AG04450 (cell line): ENCODE data around the gene TFDP2. TPM values are rescaled to one million over a fixed set of nuclear protein-coding genes. Genes with fewer than 3 reads are reported as not detected.

ENCODE experiments used
- CTCF ChIA-PET: fragments of 300-600, 350-600 bp; formaldehyde crosslinking; extraction: SDS; loops from one replicate; lab custom pipeline; 2022; ENCODE audit warnings: antibody characterized with exemption, inconsistent platforms; lab: Charles Lee
- POLR2A ChIA-PET: fragments of 350-600 bp; formaldehyde crosslinking; extraction: SDS; loops from one replicate; lab custom pipeline; 2021; ENCODE audit warnings: antibody characterized with exemption, inconsistent platforms; lab: Yijun Ruan, JAX
- DNase-seq: peaks from one replicate; pipeline ENCODE4 v3.0.0-alpha.2; 2011; ENCODE audit warnings: low read depth, low spot score
- H3K27ac ChIP-seq: one replicate; pipeline ENCODE4 v1.5.1; 2012; ENCODE audit warnings: low read depth, low read length, control low read depth
- H3K27me3 ChIP-seq: one replicate; pipeline ENCODE4 v1.6.0; 2012; ENCODE audit warnings: low read length; ENCODE audit not compliant: control insufficient read depth, insufficient read depth
- H3K4me3 ChIP-seq: 2 replicates; pipeline ENCODE4 v1.5.1; 2011; ENCODE audit warnings: mild to moderate bottlenecking, low read depth, low read length, control low read depth
- H3K9me3 ChIP-seq: 2 replicates; pipeline ENCODE4 v1.5.1; 2012; ENCODE audit warnings: low read length; ENCODE audit not compliant: control insufficient read depth, insufficient read depth
- polyA plus RNA-seq: library from polyadenylated mRNA; depleted of rRNA; stranded (reverse); fragments of >200 nt; gene quantifications from 2 replicates; pipeline ENCODE4 v1.2.3, GENCODE V29; 2011
- TF ChIP-seq, protein P1 (sequence below): IDR thresholded peaks from 2 replicates; pipeline ENCODE4 v1.5.1; 2011; ENCODE audit warnings: low read depth, low read length, control low read depth, inconsistent platforms

TFDP2 gene
- polyA plus RNA-seq, 1 experiment, result 63.4 TPM

DNA sequence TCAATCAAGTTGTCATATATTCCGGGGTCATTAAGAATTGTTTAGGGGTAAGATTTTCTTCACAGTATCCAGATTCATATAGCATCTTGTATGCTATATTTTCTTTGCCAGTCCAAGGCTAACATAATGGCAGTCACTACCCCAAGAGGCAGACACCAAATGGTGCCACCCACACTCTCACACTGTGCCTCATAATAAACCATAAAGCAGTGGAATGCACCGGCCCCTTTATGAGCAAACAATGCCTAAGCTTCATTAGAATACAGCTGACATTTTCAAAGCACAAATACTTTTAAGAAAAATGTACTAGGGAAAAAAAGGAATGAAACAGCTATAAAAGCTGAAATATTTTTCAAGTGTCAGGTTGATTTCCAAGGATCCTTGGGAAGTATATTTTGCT is 121.6 kb downstream of the TFDP2 start:
- DNase-seq, result no peak
- TF ChIP-seq, protein P1, sequence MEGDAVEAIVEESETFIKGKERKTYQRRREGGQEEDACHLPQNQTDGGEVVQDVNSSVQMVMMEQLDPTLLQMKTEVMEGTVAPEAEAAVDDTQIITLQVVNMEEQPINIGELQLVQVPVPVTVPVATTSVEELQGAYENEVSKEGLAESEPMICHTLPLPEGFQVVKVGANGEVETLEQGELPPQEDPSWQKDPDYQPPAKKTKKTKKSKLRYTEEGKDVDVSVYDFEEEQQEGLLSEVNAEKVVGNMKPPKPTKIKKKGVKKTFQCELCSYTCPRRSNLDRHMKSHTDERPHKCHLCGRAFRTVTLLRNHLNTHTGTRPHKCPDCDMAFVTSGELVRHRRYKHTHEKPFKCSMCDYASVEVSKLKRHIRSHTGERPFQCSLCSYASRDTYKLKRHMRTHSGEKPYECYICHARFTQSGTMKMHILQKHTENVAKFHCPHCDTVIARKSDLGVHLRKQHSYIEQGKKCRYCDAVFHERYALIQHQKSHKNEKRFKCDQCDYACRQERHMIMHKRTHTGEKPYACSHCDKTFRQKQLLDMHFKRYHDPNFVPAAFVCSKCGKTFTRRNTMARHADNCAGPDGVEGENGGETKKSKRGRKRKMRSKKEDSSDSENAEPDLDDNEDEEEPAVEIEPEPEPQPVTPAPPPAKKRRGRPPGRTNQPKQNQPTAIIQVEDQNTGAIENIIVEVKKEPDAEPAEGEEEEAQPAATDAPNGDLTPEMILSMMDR, result no peak
- Histone ChIP-seq H3K27ac (no peak overlapping the region), H3K4me3 (peak overlapping the region; percentile 62), H3K27me3 (no peaks in the 10 kb centered on the region), H3K9me3 (no peaks in the 10 kb centered on the region)
- CTCF ChIA-PET, result interaction anchor here (0.6 to 1.2 kb wide), 3 partner anchors 9 to 253 kb away, joined by 3 to 15 read pairs (median 3); no protein-coding TSS in a partner anchor
- POLR2A ChIA-PET, result no interaction called here

DNA sequence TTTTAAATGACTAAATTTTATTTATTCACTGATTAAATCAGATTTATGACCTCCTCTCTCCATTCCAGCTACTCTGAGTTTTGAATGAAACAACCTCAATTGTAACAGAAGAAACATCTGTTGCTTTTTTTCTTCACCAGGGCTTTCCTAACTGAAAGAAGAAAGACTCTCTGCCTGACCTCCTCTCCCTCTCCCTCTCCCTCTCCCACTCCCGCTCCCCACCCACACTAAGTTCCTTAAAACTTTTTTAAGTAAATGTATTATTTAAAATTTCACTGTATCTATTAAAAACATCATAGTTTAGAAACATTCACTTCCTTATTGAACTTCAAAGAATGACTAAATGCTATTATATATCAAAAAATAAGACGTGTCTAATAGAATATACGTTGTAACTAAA is 122.0 kb downstream of the TFDP2 start:
- no peak for DNase-seq
- Histone ChIP-seq H3K27ac (no peak overlapping the region), H3K9me3 (no peaks in the 10 kb centered on the region), H3K27me3 (no peaks in the 10 kb centered on the region), H3K4me3 (peak overlapping the region; percentile 62)
- POLR2A ChIA-PET, result no interaction called here
- TF ChIP-seq, protein P1, result no peak
- CTCF ChIA-PET, result no interaction called here

DNA sequence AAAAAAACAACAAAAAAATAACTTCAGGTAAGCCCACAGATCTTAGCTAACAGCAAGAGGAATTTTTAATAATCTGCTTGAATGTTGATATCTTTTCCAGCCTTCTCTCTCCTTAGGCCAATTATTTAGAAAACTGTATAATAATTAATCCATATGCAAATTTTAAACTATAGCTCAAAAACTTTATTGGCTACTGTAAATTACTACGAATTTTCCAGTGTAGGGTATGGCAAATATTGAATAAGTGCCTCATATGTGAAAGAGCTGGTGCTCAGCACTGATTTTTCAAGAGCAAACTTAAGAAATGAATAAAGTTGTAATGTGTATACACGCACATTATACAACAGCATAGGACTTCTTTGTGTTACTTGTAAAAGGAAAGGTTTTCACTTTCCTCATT is 123.0 kb downstream of the TFDP2 start:
- ChIA-PET CTCF (no interaction called here), POLR2A (no interaction called here)
- no peak for DNase-seq
- Histone ChIP-seq H3K27ac (no peak overlapping the region), H3K9me3 (no peaks in the 10 kb centered on the region), H3K4me3 (no peak overlapping the region), H3K27me3 (no peaks in the 10 kb centered on the region)
- TF ChIP-seq, protein P1, result no peak

DNA sequence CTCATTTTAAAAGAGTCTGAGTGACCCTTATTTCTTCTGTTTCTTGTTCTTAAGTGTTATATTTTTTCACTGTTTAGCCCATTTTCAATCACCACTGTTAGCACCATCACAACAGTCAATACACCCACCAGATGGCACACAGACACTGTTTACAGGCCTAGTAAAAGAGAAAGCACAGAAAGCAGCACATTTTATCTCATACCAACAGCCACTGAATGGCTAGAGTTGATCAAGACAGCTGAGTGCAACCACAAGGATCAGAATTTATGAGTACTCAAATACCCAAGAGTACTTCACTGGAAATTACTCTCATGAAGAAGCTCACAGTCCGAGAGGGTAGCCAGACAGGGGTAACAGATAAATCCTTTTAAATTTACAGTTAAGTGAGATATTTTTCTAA is 127.0 kb downstream of the TFDP2 start:
- H3K27me3 ChIP-seq, result no peaks in the 10 kb centered on the region
- H3K27ac ChIP-seq, result no peak overlapping the region
- no peak for DNase-seq
- H3K9me3 ChIP-seq, result no peaks in the 10 kb centered on the region
- CTCF ChIA-PET, result interaction anchor here (2.0 kb wide), 1 partner anchor 258 kb away, joined by 10 read pairs; no protein-coding TSS in a partner anchor
- H3K4me3 ChIP-seq, result no peak overlapping the region
- POLR2A ChIA-PET, result no interaction called here
- TF ChIP-seq, protein P1, result no peak

DNA sequence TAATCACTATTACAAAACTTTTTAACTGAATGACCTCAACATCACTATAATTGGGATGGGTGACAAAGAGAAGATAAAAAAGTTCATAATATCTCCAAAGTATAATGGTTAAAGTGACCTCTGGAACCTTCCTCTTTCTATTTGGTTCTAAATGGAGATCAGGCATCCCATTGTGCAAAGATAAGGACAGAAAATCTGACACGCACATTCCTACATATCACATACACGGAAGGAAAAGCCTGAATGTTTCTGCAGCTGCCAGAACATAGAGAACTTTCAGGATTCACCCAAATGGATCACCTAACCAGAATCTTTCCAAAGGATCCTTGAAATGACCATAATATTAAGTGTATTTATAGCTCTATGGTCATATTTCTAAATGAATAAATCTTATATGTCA is 128.2 kb downstream of the TFDP2 start:
- ChIA-PET CTCF (interaction anchor here (1.4 kb wide), 1 partner anchor 105 kb away, joined by 4 read pairs; no protein-coding TSS in a partner anchor), POLR2A (no interaction called here)

More for the DNA sequence above, 128.2 kb downstream of the TFDP2 start:
- Histone ChIP-seq H3K27me3 (no peaks in the 10 kb centered on the region), H3K9me3 (no peaks in the 10 kb centered on the region), H3K27ac (no peak overlapping the region), H3K4me3 (no peak overlapping the region)
- no peak for DNase-seq
- TF ChIP-seq, protein P1, result no peak
